Measurements from ENCODE around the gene NKIRAS1.

The NKIRAS1 gene

DNA sequence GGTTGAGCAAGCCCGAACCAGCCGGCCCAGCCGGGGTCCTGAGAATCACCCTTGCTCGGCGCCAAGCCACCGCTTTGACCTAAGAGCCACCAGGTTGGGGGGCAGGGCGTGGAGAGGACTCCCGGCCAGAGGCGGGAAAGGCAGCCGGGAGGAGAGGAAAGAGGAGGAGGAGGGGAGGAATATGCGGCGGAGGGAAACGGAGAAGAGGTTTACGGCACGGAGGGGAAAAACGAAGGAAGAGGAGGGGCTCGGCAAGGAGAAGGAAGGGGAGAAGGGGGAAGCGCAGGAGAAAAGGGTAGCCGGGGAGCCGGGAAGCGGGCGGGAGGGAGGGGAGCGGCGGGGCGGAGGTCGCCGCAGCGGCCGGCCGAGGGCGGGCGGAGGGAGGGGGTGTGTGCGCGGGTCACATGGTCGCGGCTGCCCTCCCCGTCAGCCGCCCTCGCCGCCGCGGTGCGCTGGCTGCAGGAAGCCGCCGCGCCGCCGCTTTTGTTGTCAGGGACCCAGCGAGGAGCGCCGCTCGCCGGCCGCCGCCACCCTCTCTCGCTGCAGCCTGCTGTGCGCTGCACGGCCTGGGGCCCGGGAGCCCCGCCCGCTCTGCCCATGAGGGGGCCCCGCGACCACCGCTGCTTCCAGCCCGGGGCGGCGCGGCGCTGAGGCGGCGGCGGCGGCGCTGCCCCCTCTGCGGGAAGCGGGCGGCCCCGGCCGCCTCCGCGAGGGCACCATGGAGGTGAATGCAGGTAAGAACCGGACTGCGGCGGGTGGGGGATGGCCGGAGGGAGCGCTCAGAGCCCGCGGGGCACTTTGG, 28.3 kb upstream of the NKIRAS1 start, which contains the start of gene NR1D2:
Gene NR1D2 (plus strand): TSS at position 426 of the 802 bp plus-strand sequence. CDS start 293 bp downstream, at position 719.
- TF ChIP-seq, protein P1, sequence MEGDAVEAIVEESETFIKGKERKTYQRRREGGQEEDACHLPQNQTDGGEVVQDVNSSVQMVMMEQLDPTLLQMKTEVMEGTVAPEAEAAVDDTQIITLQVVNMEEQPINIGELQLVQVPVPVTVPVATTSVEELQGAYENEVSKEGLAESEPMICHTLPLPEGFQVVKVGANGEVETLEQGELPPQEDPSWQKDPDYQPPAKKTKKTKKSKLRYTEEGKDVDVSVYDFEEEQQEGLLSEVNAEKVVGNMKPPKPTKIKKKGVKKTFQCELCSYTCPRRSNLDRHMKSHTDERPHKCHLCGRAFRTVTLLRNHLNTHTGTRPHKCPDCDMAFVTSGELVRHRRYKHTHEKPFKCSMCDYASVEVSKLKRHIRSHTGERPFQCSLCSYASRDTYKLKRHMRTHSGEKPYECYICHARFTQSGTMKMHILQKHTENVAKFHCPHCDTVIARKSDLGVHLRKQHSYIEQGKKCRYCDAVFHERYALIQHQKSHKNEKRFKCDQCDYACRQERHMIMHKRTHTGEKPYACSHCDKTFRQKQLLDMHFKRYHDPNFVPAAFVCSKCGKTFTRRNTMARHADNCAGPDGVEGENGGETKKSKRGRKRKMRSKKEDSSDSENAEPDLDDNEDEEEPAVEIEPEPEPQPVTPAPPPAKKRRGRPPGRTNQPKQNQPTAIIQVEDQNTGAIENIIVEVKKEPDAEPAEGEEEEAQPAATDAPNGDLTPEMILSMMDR (IDR thresholded peaks at IDR 0.05; ENCODE audit: low read depth, low read length) = no peak
- Histone ChIP-seq H3K9me3 (ENCODE audit: severe bottlenecking) (no peaks in the 10 kb centered on the region), H3K27ac (peak within 1 kb of the TSS; percentile 96), H3K4me3 (ENCODE audit: low read depth, low read length) (peak within 1 kb of the TSS; percentile 84), H3K36me3 (peaks cover 10% of the 10 kb centered on the region), H3K27me3 (ENCODE audit: insufficient read depth, low read depth, severe bottlenecking) (no peaks in the 10 kb centered on the region)
- DNase-seq = peak; percentile 88

DNA sequence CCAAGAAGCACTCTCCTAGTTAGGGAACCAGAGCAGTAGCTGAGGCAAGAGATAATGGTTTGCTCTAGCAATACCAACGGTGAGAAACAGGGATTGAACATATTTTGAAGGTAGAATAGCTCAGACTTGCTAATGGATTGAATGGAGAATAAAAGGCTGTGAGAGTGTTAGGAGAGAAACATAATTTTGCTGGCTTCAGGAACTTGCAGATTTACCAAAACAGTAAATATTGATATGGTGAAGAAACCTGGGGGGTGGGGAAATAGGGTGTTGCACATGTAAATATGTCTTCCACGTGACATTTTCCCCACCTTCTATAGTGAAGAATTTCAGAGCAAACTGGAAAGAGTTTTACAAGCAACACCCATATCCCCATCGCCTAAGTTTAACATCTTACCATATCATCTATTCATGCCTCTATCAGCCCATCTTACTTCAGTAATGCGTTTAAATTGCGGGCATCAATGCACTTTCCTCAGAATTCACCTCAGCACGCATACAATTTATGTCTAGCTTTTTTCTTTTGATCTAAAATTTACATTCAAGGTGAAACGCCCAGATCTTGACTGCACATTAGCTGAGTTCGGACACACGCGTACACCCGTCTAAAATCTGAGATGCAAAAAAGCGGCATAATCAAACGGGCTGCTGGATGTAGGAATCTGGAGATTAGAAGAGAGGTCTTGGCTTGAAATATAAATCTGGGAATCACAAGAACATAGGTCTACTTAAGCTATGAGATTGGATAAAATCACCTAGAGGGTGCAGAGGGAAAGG, 27.4 kb upstream of the NKIRAS1 start:
- peak overlapping the region; percentile 84 for H3K4me3 ChIP-seq (ENCODE audit: low read depth, low read length)
- peak overlapping the region; percentile 96 for H3K27ac ChIP-seq
- peaks cover 10% of the 10 kb centered on the region for H3K36me3 ChIP-seq
- H3K9me3 ChIP-seq (ENCODE audit: severe bottlenecking) = no peaks in the 10 kb centered on the region
- TF ChIP-seq, protein P1 (IDR thresholded peaks at IDR 0.05; ENCODE audit: low read depth, low read length) = no peak
- DNase-seq = no peak
- H3K27me3 ChIP-seq (ENCODE audit: insufficient read depth, low read depth, severe bottlenecking) = no peaks in the 10 kb centered on the region

GRCh38 chr3:23942546-23942945, 25.8 kb upstream of the NKIRAS1 start:
- H3K36me3 ChIP-seq = peaks cover 7% of the 10 kb centered on the region; the same call in 1 of the 2 replicates
- H3K27ac ChIP-seq = no peak overlapping the region
- no peak overlapping the region for H3K4me3 ChIP-seq (ENCODE audit: low read depth, low read length)
- TF ChIP-seq, protein P1 (IDR thresholded peaks at IDR 0.05; ENCODE audit: low read depth, low read length) = no peak
- no peaks in the 10 kb centered on the region for H3K9me3 ChIP-seq (ENCODE audit: severe bottlenecking)
- DNase-seq = no peak
- H3K27me3 ChIP-seq (ENCODE audit: insufficient read depth, low read depth, severe bottlenecking) = no peaks in the 10 kb centered on the region

GRCh38 chr3:23941440-23941839, 24.6 kb upstream of the NKIRAS1 start:
- no peak for DNase-seq
- no peak overlapping the region for H3K27ac ChIP-seq
- no peaks in the 10 kb centered on the region for H3K27me3 ChIP-seq (ENCODE audit: insufficient read depth, low read depth, severe bottlenecking)
- TF ChIP-seq, protein P1 (IDR thresholded peaks at IDR 0.05; ENCODE audit: low read depth, low read length) = no peak
- no peaks in the 10 kb centered on the region for H3K9me3 ChIP-seq (ENCODE audit: severe bottlenecking)
- H3K36me3 ChIP-seq = peaks cover 4% of the 10 kb centered on the region; the same call in 1 of the 2 replicates
- no peak overlapping the region for H3K4me3 ChIP-seq (ENCODE audit: low read depth, low read length)

DNA sequence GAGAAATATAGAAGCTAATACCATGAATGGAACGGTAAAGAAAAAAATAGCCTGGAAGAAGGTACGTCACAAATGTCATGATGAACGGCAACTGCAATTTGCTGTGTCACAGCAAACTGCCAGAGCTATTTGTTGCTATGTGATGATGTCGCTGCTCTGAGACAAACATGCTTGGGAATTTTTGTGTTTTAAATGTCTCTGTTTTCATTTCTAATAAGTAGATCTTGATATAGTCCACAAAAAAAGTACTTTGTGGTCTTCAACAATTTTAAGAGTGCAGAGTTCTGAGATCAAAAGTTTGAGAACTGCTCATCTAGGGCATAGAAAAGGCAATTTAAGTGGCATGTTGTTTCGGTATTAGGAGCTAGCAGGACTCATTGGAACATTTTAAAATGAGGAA, 24.0 kb upstream of the NKIRAS1 start:
- no peak for DNase-seq
- no peaks in the 10 kb centered on the region for H3K36me3 ChIP-seq
- no peaks in the 10 kb centered on the region for H3K9me3 ChIP-seq (ENCODE audit: severe bottlenecking)
- TF ChIP-seq, protein P1 (IDR thresholded peaks at IDR 0.05; ENCODE audit: low read depth, low read length) = no peak
- H3K27me3 ChIP-seq (ENCODE audit: insufficient read depth, low read depth, severe bottlenecking) = no peaks in the 10 kb centered on the region
- H3K4me3 ChIP-seq (ENCODE audit: low read depth, low read length) = no peak overlapping the region
- no peak overlapping the region for H3K27ac ChIP-seq

Measured in WERI-Rb-1 (cell line).